HCT116 (cell line): ENCODE results near the gene POLR2C. TPM values are rescaled to one million over a fixed set of nuclear protein-coding genes. Genes with fewer than 3 reads are reported as not detected.

Experiments
- ATAC-seq: fragments of 200-7000 bp; cut with Tn5 transposase; 2 replicates; pipeline ENCODE4 v1.9.1; 2020; ENCODE audit warnings: mild to moderate bottlenecking, moderate library complexity
- BruUV-seq: library from RNA; stranded (reverse); fragments of 400-500 nt; replicated peaks from 2 replicates; lab custom pipeline; 2021; lab: Mats Ljungman, UMichigan
- CTCF ChIA-PET: fragments of 300-600 bp; sonication (Branson Sonifier 250); formaldehyde crosslinking; loops from one replicate; lab custom pipeline; 2021; ENCODE audit warnings: antibody characterized with exemption; lab: Charles Lee
- POLR2A ChIA-PET: fragments of 300-600, 350-600 bp; sonication (Branson Sonifier 250); formaldehyde crosslinking; loops from one replicate; lab custom pipeline; 2021; ENCODE audit warnings: antibody characterized with exemption; lab: Charles Lee
- RAD21 ChIA-PET, 2 experiments: fragments of 300-600 bp; sonication (Branson Sonifier 250); formaldehyde crosslinking; loops; one replicate each; lab custom pipeline; 2023; ENCODE audit warnings: low total read pairs in 2 of 2; ENCODE audit not compliant: uncharacterized antibody in 2 of 2, unreplicated experiment in 2 of 2, low non-redundant PET in 1 of 2; lab: Charles Lee
- DNase-seq: peaks from one replicate; pipeline ENCODE4 v3.0.0-alpha.2; 2010; ENCODE audit warnings: low read depth, low spot score
- H2AFZ ChIP-seq: fragments of 200-600 bp; shearing (Covaris generic), sonication (generic); 2 replicates; pipeline ENCODE4 v1.6.1; 2017; ENCODE audit warnings: low read depth, mixed run types, mixed read lengths, antibody characterized with exemption, low read length; ENCODE audit not compliant: poor library complexity, severe bottlenecking
- H3K27ac ChIP-seq: 2 replicates; pipeline ENCODE4 v1.5.1; 2012; ENCODE audit warnings: low read depth, low read length
- H3K27me3 ChIP-seq: fragments of 200-600 bp; sonication (generic); 2 replicates; pipeline ENCODE4 v1.6.1; 2016; ENCODE audit warnings: mixed run types, low read length, mixed read lengths; ENCODE audit not compliant: insufficient read depth
- H3K36me3 ChIP-seq, 2 experiments: fragments of 200-500 bp in 1 of 2; fragments of 200-600 bp in 1 of 2; sonication (Bioruptor generic) in 1 of 2; sonication (generic) in 1 of 2; 2 replicates each; pipeline versions ENCODE4 v1.5.1 to v1.6.1; 2014 to 2016; ENCODE audit warnings: low read length in 2 of 2, inconsistent platforms in 1 of 2, mixed read lengths in 1 of 2, mixed run types in 1 of 2; ENCODE audit not compliant: insufficient read depth in 2 of 2, control insufficient read depth in 1 of 2
- H3K4me1 ChIP-seq, 2 experiments: fragments of 200-600 bp in 1 of 2; sonication (generic) in 1 of 2; 2 replicates each; pipeline versions ENCODE4 v1.5.1 to v1.6.1; 2012 to 2017; ENCODE audit warnings: low read length in 2 of 2, inconsistent platforms in 1 of 2, mild to moderate bottlenecking in 1 of 2, mixed read lengths in 1 of 2, mixed run types in 1 of 2, moderate library complexity in 1 of 2; ENCODE audit not compliant: insufficient read depth in 2 of 2, control insufficient read depth in 1 of 2
- H3K4me2 ChIP-seq: fragments of 200-600 bp; sonication (generic); 2 replicates; pipeline ENCODE4 v1.6.1; 2017; ENCODE audit warnings: mixed run types, low read length, mixed read lengths
- H3K4me3 ChIP-seq, 2 experiments: fragments of 200-600 bp in 1 of 2; sonication (generic) in 1 of 2; replicated peaks in 1 of 2; 2 replicates each; pipeline ENCODE4 v1.5.1; 2011 to 2016; ENCODE audit warnings: low read length in 2 of 2, control low read depth in 1 of 2, low read depth in 1 of 2, mild to moderate bottlenecking in 1 of 2, mixed read lengths in 1 of 2, mixed run types in 1 of 2
- H3K79me2 ChIP-seq: fragments of 200-600 bp; sonication (generic); 2 replicates; pipeline ENCODE4 v1.6.1; 2017; ENCODE audit warnings: mild to moderate bottlenecking, mixed run types, low read length, moderate library complexity, mixed read lengths; ENCODE audit not compliant: insufficient read depth
- H3K9ac ChIP-seq: fragments of 200-600 bp; sonication (generic); 2 replicates; pipeline ENCODE4 v1.6.1; 2016; ENCODE audit warnings: low read length, mixed read lengths
- H3K9me2 ChIP-seq: fragments of 200-600 bp; sonication (generic), shearing (Covaris generic); 2 replicates; pipeline ENCODE4 v1.6.1; 2017; ENCODE audit warnings: mixed run types, mild to moderate bottlenecking, moderate library complexity; ENCODE audit not compliant: insufficient read depth
- H3K9me3 ChIP-seq, 2 experiments: fragments of 200-500 bp in 1 of 2; fragments of 200-600 bp in 1 of 2; sonication (Bioruptor generic) in 1 of 2; sonication (generic) in 1 of 2; 2 replicates each; pipeline ENCODE4 v1.6.1; 2014 to 2017; ENCODE audit warnings: low read length in 2 of 2, mixed read lengths in 2 of 2, inconsistent platforms in 1 of 2, low read depth in 1 of 2, mild to moderate bottlenecking in 1 of 2, mixed run types in 1 of 2, moderate library complexity in 1 of 2; ENCODE audit not compliant: control insufficient read depth in 1 of 2, insufficient read depth in 1 of 2
- H4K20me1 ChIP-seq: fragments of 200-600 bp; sonication (generic), shearing (Covaris generic); 2 replicates; pipeline ENCODE4 v1.6.1; 2017; ENCODE audit warnings: mixed run types, mild to moderate bottlenecking, moderate library complexity; ENCODE audit not compliant: insufficient read depth
- ATF3 ChIP-seq: IDR thresholded peaks from 2 replicates; pipeline ENCODE4 v1.6.1; 2012
- CEBPB ChIP-seq: IDR thresholded peaks from 2 replicates; pipeline ENCODE4 v1.6.1; 2012; ENCODE audit warnings: low read depth
- EZH2phosphoT487 ChIP-seq: fragments of 200-600 bp; IDR thresholded peaks from 2 replicates; pipeline ENCODE4 v1.6.1; 2018; ENCODE audit warnings: antibody characterized with exemption, borderline replicate concordance
- FOSL1 ChIP-seq: IDR thresholded peaks from 2 replicates; pipeline ENCODE4 v1.6.1; 2012; ENCODE audit warnings: low read depth
- POLR2A ChIP-seq: IDR thresholded peaks from 2 replicates; pipeline ENCODE4 v1.7.0; 2011; ENCODE audit warnings: borderline replicate concordance; ENCODE audit not compliant: insufficient read depth, insufficient read length; ENCODE audit errors: extremely low read depth
- POLR2AphosphoS5 ChIP-seq: IDR thresholded peaks from 2 replicates; pipeline ENCODE4 v1.6.1; 2011; ENCODE audit warnings: mild to moderate bottlenecking, low read depth, low read length, moderate library complexity
- RAD21 ChIP-seq: IDR thresholded peaks from 2 replicates; pipeline ENCODE4 v1.6.1; 2012; ENCODE audit warnings: low read depth, mild to moderate bottlenecking
- SIN3A ChIP-seq: IDR thresholded peaks from 2 replicates; pipeline ENCODE4 v1.6.1; 2012; ENCODE audit warnings: low read depth
- ZNF274 ChIP-seq: fragments of 200-500 bp; sonication (Bioruptor generic); IDR thresholded peaks from 2 replicates; pipeline ENCODE4 v1.6.1; 2014; ENCODE audit warnings: mild to moderate bottlenecking, low read depth, low read length, inconsistent platforms
- intact Hi-C: fragments of 100-400 bp; cut with micrococcal nuclease; formaldehyde crosslinking; loops from 2 replicates; pipeline ENCODE4 v1.10.0; 2022
- total RNA-seq: library from RNA; stranded (reverse); gene quantifications from one replicate; pipeline ENCODE4 v1.2.1, GENCODE V29; 2021; ENCODE audit not compliant: unreplicated experiment

Gene POLR2C
- total RNA-seq, 1 experiment from 2014 or later: 74.4 TPM

- Histone ChIP-seq H3K9me2 (no peaks in the 10 kb centered on the region), H3K27me3 (no peaks in the 10 kb centered on the region), H3K4me1 (no peaks in the 10 kb centered on the region), H3K9ac (no peak overlapping the region), H3K79me2 (no peaks in the 10 kb centered on the region), H3K36me3 (no peaks in the 10 kb centered on the region), H3K4me3 (no peak overlapping the region), H3K4me2 (no peak overlapping the region), H4K20me1 (no peaks in the 10 kb centered on the region), H3K27ac (no peak overlapping the region), H2AFZ (no peak overlapping the region), H3K9me3 (no peaks in the 10 kb centered on the region)
- ChIA-PET POLR2A (no interaction called here), CTCF (no interaction called here), RAD21 (no interaction called here)
- DNase-seq (no peak), ATAC-seq (no peak)
- TF ChIP-seq RAD21 (no peak), POLR2AphosphoS5 (no peak)
- intact Hi-C loops: no loop called here
- no TSS peak for BruUV-seq
These were observed 41.5 kb downstream of the POLR2C start for GRCh38 chr16:57504001-57504400.

- no peaks in the 10 kb centered on the region for H3K4me1 ChIP-seq
- H3K27ac ChIP-seq: no peak overlapping the region
- no peaks in the 10 kb centered on the region for H4K20me1 ChIP-seq
- BruUV-seq: no TSS peak
- ChIA-PET POLR2A (no interaction called here), CTCF (no interaction called here)
- TF ChIP-seq ZNF274 (no peak), SIN3A (no peak), FOSL1 (no peak), EZH2phosphoT487 (no peak), POLR2A (no peak), ATF3 (no peak), CEBPB (no peak), POLR2AphosphoS5 (no peak), RAD21 (no peak)
- TF ChIP-seq, all 23 proteins: peak for 0
- Histone ChIP-seq H2AFZ (no peak overlapping the region), H3K27me3 (no peaks in the 10 kb centered on the region), H3K79me2 (no peaks in the 10 kb centered on the region), H3K36me3 (no peaks in the 10 kb centered on the region), H3K9me2 (no peaks in the 10 kb centered on the region), H3K4me3 (no peak overlapping the region), H3K9me3 (no peaks in the 10 kb centered on the region), H3K4me2 (no peak overlapping the region), H3K9ac (no peak overlapping the region)
- RAD21 ChIA-PET: no interaction called here
- DNase-seq: no peak
- no peak for ATAC-seq
- intact Hi-C loops: no loop called here
These were observed 42.0 kb downstream of the POLR2C start for GRCh38 chr16:57504491-57504890.
